H1 (cell line): Measurements from ENCODE around the gene TUBA3D. TPM values are rescaled to one million over a fixed set of nuclear protein-coding genes. Genes with fewer than 3 reads are reported as not detected.

Experiments
- CTCF ChIA-PET: fragments of 300-600 bp; sonication (Branson Sonifier 250); formaldehyde crosslinking; loops from one replicate; lab custom pipeline; 2021; ENCODE audit not compliant: partially characterized antibody; lab: Charles Lee
- POLR2A ChIA-PET: fragments of 300-600 bp; sonication (Branson Sonifier 250); formaldehyde crosslinking; loops from one replicate; lab custom pipeline; 2021; ENCODE audit warnings: inconsistent platforms; ENCODE audit not compliant: partially characterized antibody; lab: Charles Lee
- DNase-seq, 2 experiments: peaks; one replicate each; pipeline versions ENCODE4 v3.0.0 to v3.0.0-alpha.2; 2010 to 2022; ENCODE audit warnings: low spot score in 2 of 2, low read depth in 1 of 2, mixed read lengths in 1 of 2
- FAIRE-seq: peaks from 2 replicates; lab custom pipeline; 2011; peaks lifted over from hg19 to GRCh38; lab: Jason Lieb, UNC
- H2AFZ ChIP-seq: 2 replicates; pipeline ENCODE4 v1.8.1; 2012; ENCODE audit warnings: low read length, inconsistent platforms
- H2AK5ac ChIP-seq: 2 replicates; pipeline ENCODE4 v1.6.1; 2013; ENCODE audit warnings: low read depth, low read length
- H2BK120ac ChIP-seq: replicated peaks from 2 replicates; pipeline ENCODE3; 2013; ENCODE audit warnings: low read depth, low read length, inconsistent platforms
- H2BK12ac ChIP-seq: 2 replicates; pipeline ENCODE4 v1.6.1; 2013; ENCODE audit warnings: low read depth, low read length
- H2BK15ac ChIP-seq: 2 replicates; pipeline ENCODE4 v1.6.1; 2013; ENCODE audit warnings: low read length
- H2BK20ac ChIP-seq: 2 replicates; pipeline ENCODE4 v1.6.1; 2013; ENCODE audit warnings: low read length
- H2BK5ac ChIP-seq: 2 replicates; pipeline ENCODE4 v1.6.1; 2013; ENCODE audit warnings: low read depth, low read length
- H3K14ac ChIP-seq: 2 replicates; pipeline ENCODE4 v1.6.1; 2013; ENCODE audit warnings: inconsistent platforms; ENCODE audit not compliant: insufficient read length
- H3K18ac ChIP-seq: 2 replicates; pipeline ENCODE4 v1.6.1; 2013; ENCODE audit warnings: low read length; ENCODE audit errors: extremely low read depth
- H3K23ac ChIP-seq: 2 replicates; pipeline ENCODE4 v1.6.1; 2013; ENCODE audit warnings: inconsistent platforms; ENCODE audit not compliant: insufficient read length
- H3K23me2 ChIP-seq: 2 replicates; pipeline ENCODE4 v1.6.1; 2013; ENCODE audit warnings: low read depth, low read length
- H3K27ac ChIP-seq: 2 replicates; pipeline ENCODE4 v1.6.1; 2011; ENCODE audit warnings: low read depth, low read length, inconsistent platforms
- H3K27me3 ChIP-seq, 4 experiments: replicated peaks in 1 of 4; 1 replicate in 1 of 4; 2 replicates in 3 of 4; pipeline versions ENCODE4 v1.6.1 to v1.8.1; 2011 to 2013; ENCODE audit warnings: low read length in 3 of 4, mild to moderate bottlenecking in 3 of 4, inconsistent platforms in 2 of 4, mixed read lengths in 2 of 4, moderate library complexity in 1 of 4; ENCODE audit not compliant: control insufficient read depth in 3 of 4, insufficient read depth in 3 of 4; ENCODE audit errors: extremely low read depth in 1 of 4
- H3K36me3 ChIP-seq, 4 experiments: 2 replicates each; pipeline versions ENCODE4 v1.6.1 to v1.8.1; 2011 to 2013; ENCODE audit warnings: mild to moderate bottlenecking in 4 of 4, low read length in 3 of 4, moderate library complexity in 2 of 4, control low read depth in 1 of 4, inconsistent platforms in 1 of 4; ENCODE audit not compliant: insufficient read depth in 4 of 4, control insufficient read depth in 2 of 4
- H3K4ac ChIP-seq: replicated peaks from 2 replicates; pipeline ENCODE3; 2013; ENCODE audit warnings: low read length, low read depth, mixed read lengths, inconsistent platforms; ENCODE audit not compliant: insufficient read length
- H3K4me1 ChIP-seq, 4 experiments: replicated peaks in 1 of 4; 1 replicate in 1 of 4; 2 replicates in 3 of 4; pipeline versions ENCODE4 v1.6.1 to v1.8.1; 2011 to 2013; ENCODE audit warnings: low read length in 3 of 4, inconsistent platforms in 2 of 4, mixed read lengths in 1 of 4; ENCODE audit not compliant: insufficient read depth in 4 of 4, control insufficient read depth in 3 of 4
- H3K4me2 ChIP-seq, 2 experiments: 2 replicates each; pipeline versions ENCODE4 v1.6.1 to v1.8.1; 2011 to 2013; ENCODE audit warnings: low read depth in 2 of 2, low read length in 2 of 2, control low read depth in 1 of 2, inconsistent platforms in 1 of 2, mild to moderate bottlenecking in 1 of 2; ENCODE audit not compliant: insufficient read depth in 1 of 2
- H3K4me3 ChIP-seq, 4 experiments: fragments of 200-600, 300-600 bp in 1 of 4; sonication (generic), shearing (Covaris generic), sonication (Bioruptor Twin) in 1 of 4; 2 replicates each; pipeline versions ENCODE4 v1.5.1 to v1.8.1; 2011 to 2016; ENCODE audit warnings: low read length in 4 of 4, low read depth in 3 of 4, control low read depth in 2 of 4, inconsistent platforms in 2 of 4, mild to moderate bottlenecking in 2 of 4, mixed read lengths in 1 of 4, moderate library complexity in 1 of 4; ENCODE audit not compliant: insufficient read depth in 2 of 4; ENCODE audit errors: extremely low read depth in 1 of 4
- H3K56ac ChIP-seq: replicated peaks from 2 replicates; pipeline ENCODE3; 2013; ENCODE audit warnings: low read depth, mild to moderate bottlenecking, mixed read lengths, low read length, inconsistent platforms; ENCODE audit not compliant: insufficient read length
- H3K79me1 ChIP-seq: 2 replicates; pipeline ENCODE4 v1.6.1; 2013; ENCODE audit warnings: low read depth, low read length, control low read depth
- H3K79me2 ChIP-seq, 2 experiments: 2 replicates each; pipeline versions ENCODE4 v1.6.1 to v1.8.1; 2012 to 2013; ENCODE audit warnings: low read length in 2 of 2, mild to moderate bottlenecking in 2 of 2, inconsistent platforms in 1 of 2; ENCODE audit not compliant: insufficient read depth in 2 of 2, control insufficient read depth in 1 of 2
- H3K9ac ChIP-seq, 4 experiments: replicated peaks in 1 of 4; 1 replicate in 1 of 4; 2 replicates in 3 of 4; pipeline versions ENCODE4 v1.6.1 to v1.8.1; 2011 to 2013; ENCODE audit warnings: low read depth in 3 of 4, low read length in 3 of 4, control low read depth in 2 of 4, mild to moderate bottlenecking in 2 of 4, moderate library complexity in 2 of 4, inconsistent platforms in 1 of 4; ENCODE audit errors: extremely low read depth in 1 of 4
- H3K9me3 ChIP-seq, 2 experiments: 2 replicates each; pipeline versions ENCODE4 v1.6.1 to v1.8.1; 2012 to 2013; ENCODE audit warnings: mild to moderate bottlenecking in 2 of 2, moderate library complexity in 2 of 2, control low read depth in 1 of 2, inconsistent platforms in 1 of 2, low read depth in 1 of 2, low read length in 1 of 2, mixed read lengths in 1 of 2; ENCODE audit not compliant: insufficient read depth in 2 of 2
- H4K20me1 ChIP-seq, 2 experiments: replicated peaks in 1 of 2; 2 replicates each; pipeline versions ENCODE3 to v1.8.1; 2011 to 2013; ENCODE audit warnings: inconsistent platforms in 2 of 2, low read length in 2 of 2, mild to moderate bottlenecking in 1 of 2; ENCODE audit not compliant: insufficient read depth in 2 of 2, control insufficient read depth in 1 of 2
- H4K5ac ChIP-seq: 2 replicates; pipeline ENCODE4 v1.6.1; 2013; ENCODE audit warnings: low read length, low read depth, mixed read lengths, inconsistent platforms; ENCODE audit not compliant: insufficient read length
- H4K8ac ChIP-seq: 2 replicates; pipeline ENCODE4 v1.8.0; 2013; ENCODE audit warnings: mild to moderate bottlenecking, moderate library complexity, low read length, inconsistent platforms; ENCODE audit not compliant: insufficient read depth; ENCODE audit errors: extremely low read depth
- H4K91ac ChIP-seq: replicated peaks from 2 replicates; pipeline ENCODE3; 2013; ENCODE audit warnings: low read length, mixed read lengths, inconsistent platforms; ENCODE audit not compliant: insufficient read length
- RNF2 ChIP-seq: fragments of 200-900, 300-1000 bp; sonication (generic); IDR thresholded peaks from 2 replicates; pipeline ENCODE4 v1.7.1; 2016; ENCODE audit warnings: borderline replicate concordance, low read depth, mild to moderate bottlenecking, antibody characterized with exemption, low read length; ENCODE audit not compliant: poor library complexity, severe bottlenecking; ENCODE audit errors: missing control alignments
- TEAD4 ChIP-seq: IDR thresholded peaks from 2 replicates; pipeline ENCODE4 v1.6.1; 2012; ENCODE audit warnings: low read depth, low read length, inconsistent platforms, mixed read lengths
- WGBS, 2 experiments: shearing (Covaris generic) in 1 of 2; methylation state at CpG; one replicate each; pipeline versions ENCODE4 v1.1.6 to v1.1.7; 2013 to 2015; ENCODE audit warnings: low lambda C conversion rate in 2 of 2, mixed read lengths in 2 of 2, inconsistent platforms in 1 of 2, low coverage in 1 of 2, missing lambda C conversion rate in 1 of 2; ENCODE audit not compliant: insufficient replicate concordance in 2 of 2, insufficient coverage in 1 of 2, insufficient read length in 1 of 2; ENCODE audit errors: extremely low coverage in 1 of 2, missing lambda C conversion rate in 1 of 2; 5-methylcytosine and 5-hydroxymethylcytosine counted together
- polyA plus RNA-seq, 7 experiments: library from polyadenylated mRNA; depleted of rRNA in 3 of 7; stranded (reverse) in 5 of 7; unstranded in 2 of 7; fragments of >200 nt in 5 of 7; fragments of 200-250 nt in 2 of 7; gene quantifications; 1 replicate in 5 of 7; 2 replicates in 1 of 7; 4 replicates in 1 of 7; pipeline versions ENCODE4 v1.2.1 to v1.2.3, GENCODE V29; 2011 to 2013; ENCODE audit warnings: missing spikeins in 2 of 7, mixed read lengths in 2 of 7
- total RNA-seq: library from RNA; stranded (reverse); fragmentation: NEBNext Ultra II Directional; extraction: Animal tissue kit (Norgen Biotek cat#: 25700); gene quantifications from 2 replicates; pipeline ENCODE4 v1.2.1, GENCODE V29; 2021

Gene TUBA3D
- total and polyA plus RNA-seq, 2 of the 8 experiments (the other 6 are each of a cell fraction or from before 2014, with no cell fraction given) = 0.15 TPM; not detected in 1

- Histone ChIP-seq H3K27me3 (peaks cover 5 to 31% (median 17%) of the 10 kb centered on the region in 4 experiments), H3K9ac (no peak overlapping the region)
- 94% methylated on average over 5 of the region's 5 CpGs; no CpG with 5 or more reads in 1 of the 2 experiments for WGBS, 2 experiments
These were observed 49.2 kb upstream of the TUBA3D start for GRCh38 chr2:131426727-131427126.

More at GRCh38 chr2:131426727-131427126, 49.2 kb upstream of the TUBA3D start:
- TF ChIP-seq RNF2 (no peak), TEAD4 (no peak)
- no peak for FAIRE-seq
- Histone ChIP-seq H3K23me2 (no peaks in the 10 kb centered on the region), H3K4me1 (peaks cover 0 to 3% (median 0%) of the 10 kb centered on the region in 4 experiments; a peak in 2 of 7 replicates), H4K5ac (no peak overlapping the region), H3K79me2 (no peaks in the 10 kb centered on the region), H3K14ac (no peak overlapping the region), H2BK15ac (no peak overlapping the region), H4K91ac (no peak overlapping the region), H2AFZ (no peak overlapping the region), H3K79me1 (no peaks in the 10 kb centered on the region), H2BK120ac (no peak overlapping the region), H3K36me3 (no peaks in the 10 kb centered on the region; a peak in 1 of 8 replicates), H3K18ac (no peak overlapping the region), H2BK5ac (no peak overlapping the region), H3K4me2 (no peak overlapping the region), H2BK20ac (no peak overlapping the region), H3K4me3 (no peak overlapping the region), H2AK5ac (no peak overlapping the region), H3K4ac (no peak overlapping the region), H3K23ac (no peak overlapping the region), H3K9me3 (0 out of 4 replicates have a peak, but pooled peaks cover 0 to 6% of the 10 kb centered on the region in 2 experiments), H3K27ac (no peak overlapping the region), H4K8ac (no peak overlapping the region), H3K56ac (no peak overlapping the region), H2BK12ac (no peak overlapping the region), H4K20me1 (no peaks in the 10 kb centered on the region)
- ChIA-PET POLR2A (no interaction called here), CTCF (interaction anchor here (0.6 to 0.9 kb wide), 2 partner anchors 66 to 451 kb away, joined by 3 read pairs; partner anchors contain the start of gene MZT2A)
- no peak for DNase-seq
